HG02840 (cell line): ENCODE measurements around the gene MSI2.

Source experiments
- ATAC-seq: cut with Tn5 transposase; IDR thresholded peaks from one replicate; pipeline ENCODE4 v1.9.1; 2021; ENCODE audit warnings: mild to moderate bottlenecking, moderate library complexity, moderate number of reproducible peaks; ENCODE audit not compliant: unreplicated experiment, low FRiP score

Gene MSI2

GRCh38 chr17:57425431-57425830 lies 169.1 kb downstream of the MSI2 start:
- ATAC-seq, result no peak

GRCh38 chr17:57425903-57426880 lies 169.9 kb downstream of the MSI2 start:
- ATAC-seq, result no peak

GRCh38 chr17:57429966-57430365 lies 173.6 kb downstream of the MSI2 start:
- no peak for ATAC-seq

GRCh38 chr17:57431415-57431814 lies 175.1 kb downstream of the MSI2 start:
- ATAC-seq, result no peak

- no peak for ATAC-seq
Observed at GRCh38 chr17:57432507-57433277, 176.4 kb downstream of the MSI2 start.

- ATAC-seq, result no peak
Observed at GRCh38 chr17:57433452-57433851, 177.1 kb downstream of the MSI2 start.

- no peak for ATAC-seq
Observed at GRCh38 chr17:57434361-57434760, 178.0 kb downstream of the MSI2 start.

- ATAC-seq, result no peak
Observed at GRCh38 chr17:57436565-57436964, 180.2 kb downstream of the MSI2 start.

GRCh38 chr17:57438066-57438731 lies 181.9 kb downstream of the MSI2 start:
- ATAC-seq, result no peak

GRCh38 chr17:57439651-57440050 lies 183.3 kb downstream of the MSI2 start:
- no peak for ATAC-seq

- ATAC-seq, result no peak
Observed at GRCh38 chr17:57440522-57441269, 184.4 kb downstream of the MSI2 start.

- ATAC-seq, result no peak
Observed at GRCh38 chr17:57441270-57441600, 184.9 kb downstream of the MSI2 start.

- ATAC-seq, result no peak
Observed at GRCh38 chr17:57442401-57442823, 186.1 kb downstream of the MSI2 start.

GRCh38 chr17:57442914-57443571 lies 186.7 kb downstream of the MSI2 start:
- no peak for ATAC-seq

- ATAC-seq, result no peak
Observed at GRCh38 chr17:57443781-57444180, 187.5 kb downstream of the MSI2 start.

- ATAC-seq, result no peak
Observed at GRCh38 chr17:57444682-57445450, 188.5 kb downstream of the MSI2 start.

GRCh38 chr17:57445772-57446472 lies 189.6 kb downstream of the MSI2 start:
- no peak for ATAC-seq

- ATAC-seq, result no peak
Observed at GRCh38 chr17:57447357-57447989, 191.2 kb downstream of the MSI2 start.
